OCI-LY7 (cell line): ENCODE measurements around the gene AP1B1. TPM values are rescaled to one million over a fixed set of nuclear protein-coding genes. Genes with fewer than 3 reads are reported as not detected.

Experiments
- BruUV-seq: library from RNA; stranded (reverse); fragments of 400-500 nt; replicated peaks from 2 replicates; lab custom pipeline; 2021; lab: Mats Ljungman, UMichigan
- CTCF ChIA-PET: fragments of 300-600 bp; sonication (Branson Sonifier 250); formaldehyde crosslinking; loops from one replicate; lab custom pipeline; 2022; ENCODE audit warnings: antibody characterized with exemption; ENCODE audit not compliant: unreplicated experiment; lab: Charles Lee
- POLR2A ChIA-PET: fragments of 300-600 bp; sonication (Branson Sonifier 250); formaldehyde crosslinking; loops from one replicate; lab custom pipeline; 2022; ENCODE audit warnings: antibody characterized with exemption; lab: Charles Lee
- DNase-seq: peaks from one replicate; pipeline ENCODE4 v3.0.0-alpha.2; 2015; ENCODE audit warnings: low spot score
- H2AFZ ChIP-seq: fragments of 200-600 bp; sonication (generic), shearing (Covaris generic); 2 replicates; pipeline ENCODE4 v1.6.1; 2014; ENCODE audit warnings: mild to moderate bottlenecking, antibody characterized with exemption, low read length, moderate library complexity
- H3K27ac ChIP-seq: fragments of 200-600 bp; sonication (generic); 2 replicates; pipeline ENCODE4 v1.5.1; 2014; ENCODE audit warnings: mixed run types, low read depth, mild to moderate bottlenecking, moderate library complexity, low read length, inconsistent platforms; ENCODE audit not compliant: poor library complexity, severe bottlenecking
- H3K36me3 ChIP-seq: fragments of 200-600 bp; sonication (generic); 2 replicates; pipeline ENCODE4 v1.6.1; 2014; ENCODE audit warnings: mild to moderate bottlenecking, antibody characterized with exemption, low read length, moderate library complexity, mixed read lengths; ENCODE audit not compliant: insufficient read depth
- H3K4me1 ChIP-seq: fragments of 200-600 bp; sonication (generic); 2 replicates; pipeline ENCODE4 v1.5.1; 2014; ENCODE audit warnings: mild to moderate bottlenecking, low read length; ENCODE audit not compliant: insufficient read depth, poor library complexity, severe bottlenecking
- H3K4me2 ChIP-seq: fragments of 200-600 bp; sonication (generic); 2 replicates; pipeline ENCODE4 v1.6.1; 2014; ENCODE audit warnings: mild to moderate bottlenecking, low read length
- H3K4me3 ChIP-seq: fragments of 200-600 bp; sonication (generic); 2 replicates; pipeline ENCODE4 v1.5.1; 2014; ENCODE audit warnings: mild to moderate bottlenecking, low read depth, low read length; ENCODE audit not compliant: poor library complexity, severe bottlenecking
- H3K79me2 ChIP-seq: fragments of 200-600 bp; sonication (generic); 2 replicates; pipeline ENCODE4 v1.6.1; 2016; ENCODE audit warnings: low read depth, mild to moderate bottlenecking, low read length, moderate library complexity, mixed read lengths; ENCODE audit not compliant: insufficient read depth
- H3K9me2 ChIP-seq: fragments of 200-600 bp; sonication (generic); 2 replicates; pipeline ENCODE4 v1.6.1; 2016; ENCODE audit warnings: mild to moderate bottlenecking, low read length, mixed read lengths; ENCODE audit not compliant: insufficient read depth
- H3K9me3 ChIP-seq: fragments of 200-600 bp; sonication (generic); 2 replicates; pipeline ENCODE4 v1.6.1; 2014; ENCODE audit warnings: mild to moderate bottlenecking, mixed run types, low read length, mixed read lengths
- H4K20me1 ChIP-seq: fragments of 200-600 bp; sonication (generic); 2 replicates; pipeline ENCODE4 v1.6.1; 2014; ENCODE audit warnings: mild to moderate bottlenecking, antibody characterized with exemption, low read length, moderate library complexity, mixed read lengths; ENCODE audit not compliant: insufficient read depth
- CTCF ChIP-seq: fragments of 200-600 bp; sonication (generic); conservative IDR thresholded peaks from 2 replicates; pipeline ENCODE4 v1.5.1; 2014; ENCODE audit warnings: mild to moderate bottlenecking, antibody characterized with exemption, low read length, moderate library complexity, mixed read lengths
- EZH2phosphoT487 ChIP-seq: fragments of 200-600 bp; sonication (generic); IDR thresholded peaks from 2 replicates; pipeline ENCODE4 v1.6.1; 2018; ENCODE audit warnings: low read depth, borderline replicate concordance, mild to moderate bottlenecking, mixed run types, antibody characterized with exemption, low read length, moderate library complexity, mixed read lengths
- intact Hi-C: fragments of 100-400 bp; cut with micrococcal nuclease; formaldehyde crosslinking; loops from one replicate; pipeline ENCODE4 v1.10.0; 2022; ENCODE audit not compliant: unreplicated experiment
- total RNA-seq, 2 experiments: library from RNA; depleted of rRNA in 1 of 2; stranded (reverse); fragments of >200 nt in 1 of 2; shearing (Covaris generic) in 1 of 2; gene quantifications; 2 replicates each; pipeline ENCODE4 v1.2.3, GENCODE V29; 2014 to 2022

The AP1B1 gene
- total RNA-seq, 2 experiments from 2014 or later = 111 to 156 TPM

- H4K20me1 ChIP-seq = no peaks in the 10 kb centered on the region; the same call in 1 of the 2 replicates
- no peaks in the 10 kb centered on the region for H3K9me2 ChIP-seq
- intact Hi-C loops = no loop called here
- BruUV-seq = no TSS peak
- DNase-seq = no peak
- peaks cover 74% of the 10 kb centered on the region for H3K36me3 ChIP-seq
- TF ChIP-seq EZH2phosphoT487 (no peak), CTCF (no peak)
- no peaks in the 10 kb centered on the region for H3K9me3 ChIP-seq
- ChIA-PET POLR2A (no interaction called here), CTCF (no interaction called here)
- H3K79me2 ChIP-seq = no peaks in the 10 kb centered on the region
- no peak overlapping the region for H3K27ac ChIP-seq
- no peaks in the 10 kb centered on the region for H3K4me1 ChIP-seq
- H3K4me3 ChIP-seq = no peak overlapping the region
- H3K4me2 ChIP-seq = no peak overlapping the region
- H2AFZ ChIP-seq = no peak overlapping the region
Observed at GRCh38 chr22:29299136-29299900, 89.1 kb downstream of the AP1B1 start.

GRCh38 chr22:29298641-29299040 lies 89.7 kb downstream of the AP1B1 start:
- TF ChIP-seq CTCF (no peak), EZH2phosphoT487 (no peak)
- no peak overlapping the region for H3K4me2 ChIP-seq
- intact Hi-C loops = no loop called here
- H3K9me2 ChIP-seq = no peaks in the 10 kb centered on the region
- POLR2A ChIA-PET = no interaction called here
- CTCF ChIA-PET = no interaction called here
- H3K36me3 ChIP-seq = peaks cover 81% of the 10 kb centered on the region
- H2AFZ ChIP-seq = no peak overlapping the region
- no peaks in the 10 kb centered on the region for H3K79me2 ChIP-seq
- no peaks in the 10 kb centered on the region for H3K4me1 ChIP-seq
- H4K20me1 ChIP-seq = no peaks in the 10 kb centered on the region; the same call in 1 of the 2 replicates
- H3K9me3 ChIP-seq = no peaks in the 10 kb centered on the region
- DNase-seq = no peak
- no peak overlapping the region for H3K4me3 ChIP-seq
- BruUV-seq = no TSS peak
- no peak overlapping the region for H3K27ac ChIP-seq

GRCh38 chr22:29292379-29292778 lies 96.0 kb downstream of the AP1B1 start:
- BruUV-seq = no TSS peak
- POLR2A ChIA-PET = no interaction called here
- no peak overlapping the region for H3K27ac ChIP-seq
- TF ChIP-seq EZH2phosphoT487 (no peak), CTCF (no peak)
- DNase-seq = no peak
- H3K9me2 ChIP-seq = no peaks in the 10 kb centered on the region
- no peak overlapping the region for H2AFZ ChIP-seq
- peaks cover 100% of the 10 kb centered on the region for H3K36me3 ChIP-seq
- no peaks in the 10 kb centered on the region for H3K4me1 ChIP-seq
- peaks cover 7% of the 10 kb centered on the region; the same call in 1 of the 2 replicates for H3K79me2 ChIP-seq
- H3K9me3 ChIP-seq = no peaks in the 10 kb centered on the region
- H3K4me3 ChIP-seq = no peak overlapping the region
- CTCF ChIA-PET = no interaction called here
- no peaks in the 10 kb centered on the region for H4K20me1 ChIP-seq
- H3K4me2 ChIP-seq = no peak overlapping the region
- intact Hi-C loops = no loop called here
